ENCODE measurements around the gene PDIA3. TPM values are rescaled to one million over a fixed set of nuclear protein-coding genes. Genes with fewer than 3 reads are reported as not detected.

The PDIA3 gene
- total RNA-seq = 156 TPM

GRCh38 chr15:43746245-43746902 lies at the start of gene PDIA3:
TSS of gene PDIA3 (plus strand) at chr15:43746438. CDS start at chr15:43746540, 102 bp downstream.

GRCh38 chr15:43776718-43777266 lies 30.6 kb downstream of the PDIA3 start, which contains the start of gene ELL3:
TSS of gene ELL3 (minus strand) at chr15:43776966. CDS start at chr15:43776901, 65 bp downstream.

GRCh38 chr15:43791993-43792760 lies 45.9 kb downstream of the PDIA3 start, which contains the start of gene SERF2:
TSS of gene SERF2 (plus strand) at chr15:43792320. CDS start at chr15:43792377, 57 bp downstream.

GRCh38 chr15:43799945-43800285 lies 53.7 kb downstream of the PDIA3 start, which contains the start of gene SERINC4:
TSS of gene SERINC4 (minus strand) at chr15:43800220. CDS start at chr15:43799986, 234 bp downstream.

GRCh38 chr15:43800286-43801141 lies 54.3 kb downstream of the PDIA3 start, which contains the start of gene HYPK:
TSS of gene HYPK (plus strand) at chr15:43800599. CDS start at chr15:43800623, 24 bp downstream.

Small RNA genes within 50 kb of the gene (small RNA-seq; reads per million reads assigned to genes)
- not detected for gene MIR1282 (ENCODE audit: low replicate concordance)
- gene RNU6-353P (ENCODE audit: low replicate concordance) = not detected
- gene RNU6-354P (ENCODE audit: low replicate concordance) = not detected

Other genes with a start within 250 kb of the PDIA3 start
- 7.2 TPM for gene MAP1A, start 228.8 kb upstream of the PDIA3 start, total RNA-seq
- 35.4 TPM for gene PPIP5K1, start 156.2 kb upstream of the PDIA3 start, total RNA-seq
- gene CKMT1B, start 152.4 kb upstream of the PDIA3 start, total RNA-seq = 1.9 TPM
- gene STRC, start 127.6 kb upstream of the PDIA3 start, total RNA-seq = 0.82 TPM
- gene CATSPER2, start 97.6 kb upstream of the PDIA3 start, total RNA-seq = 1.9 TPM
- 0.47 TPM for gene CKMT1A, start 52.6 kb upstream of the PDIA3 start, total RNA-seq
- 3.6 TPM for gene ELL3, start 30.5 kb downstream of the PDIA3 start, total RNA-seq
- gene SERF2, start 45.9 kb downstream of the PDIA3 start, total RNA-seq = 264 TPM
- gene SERINC4, start 53.8 kb downstream of the PDIA3 start, total RNA-seq = 0.23 TPM
- 5.5 TPM for gene HYPK, start 54.2 kb downstream of the PDIA3 start, total RNA-seq
- gene MFAP1, start 78.3 kb downstream of the PDIA3 start, total RNA-seq = 21.5 TPM
- 8.8 TPM for gene WDR76, start 80.6 kb downstream of the PDIA3 start, total RNA-seq

Data from metanephros (tissue), 2 donors.